IPS-18a (cell line): ENCODE data around the gene TANGO2.
"Not testable (repeated sequence)": the region's sequence is repeated elsewhere in the genome, so short reads cannot be mapped to it uniquely, and the experiment has no call there.

Source experiments
- H3K27ac ChIP-seq: one replicate; pipeline ENCODE4 v1.5.1; 2013; ENCODE audit warnings: low read length
- H3K27me3 ChIP-seq: one replicate; pipeline ENCODE4 v1.6.1; 2013; ENCODE audit warnings: mild to moderate bottlenecking, low read length; ENCODE audit not compliant: control insufficient read depth, insufficient read depth
- H3K36me3 ChIP-seq: one replicate; pipeline ENCODE4 v1.6.1; 2013; ENCODE audit warnings: low read depth, low read length; ENCODE audit not compliant: control insufficient read depth
- H3K4me1 ChIP-seq: one replicate; pipeline ENCODE4 v1.6.1; 2013; ENCODE audit warnings: low read depth, low read length; ENCODE audit not compliant: control insufficient read depth
- H3K4me3 ChIP-seq: one replicate; pipeline ENCODE4 v1.5.1; 2013; ENCODE audit warnings: low read length
- H3K9ac ChIP-seq: one replicate; pipeline ENCODE4 v1.6.1; 2013; ENCODE audit warnings: mild to moderate bottlenecking, low read length, moderate library complexity
- H3K9me3 ChIP-seq: one replicate; pipeline ENCODE4 v1.6.1; 2013; ENCODE audit warnings: low read depth, low read length; ENCODE audit not compliant: control insufficient read depth

The TANGO2 gene

DNA sequence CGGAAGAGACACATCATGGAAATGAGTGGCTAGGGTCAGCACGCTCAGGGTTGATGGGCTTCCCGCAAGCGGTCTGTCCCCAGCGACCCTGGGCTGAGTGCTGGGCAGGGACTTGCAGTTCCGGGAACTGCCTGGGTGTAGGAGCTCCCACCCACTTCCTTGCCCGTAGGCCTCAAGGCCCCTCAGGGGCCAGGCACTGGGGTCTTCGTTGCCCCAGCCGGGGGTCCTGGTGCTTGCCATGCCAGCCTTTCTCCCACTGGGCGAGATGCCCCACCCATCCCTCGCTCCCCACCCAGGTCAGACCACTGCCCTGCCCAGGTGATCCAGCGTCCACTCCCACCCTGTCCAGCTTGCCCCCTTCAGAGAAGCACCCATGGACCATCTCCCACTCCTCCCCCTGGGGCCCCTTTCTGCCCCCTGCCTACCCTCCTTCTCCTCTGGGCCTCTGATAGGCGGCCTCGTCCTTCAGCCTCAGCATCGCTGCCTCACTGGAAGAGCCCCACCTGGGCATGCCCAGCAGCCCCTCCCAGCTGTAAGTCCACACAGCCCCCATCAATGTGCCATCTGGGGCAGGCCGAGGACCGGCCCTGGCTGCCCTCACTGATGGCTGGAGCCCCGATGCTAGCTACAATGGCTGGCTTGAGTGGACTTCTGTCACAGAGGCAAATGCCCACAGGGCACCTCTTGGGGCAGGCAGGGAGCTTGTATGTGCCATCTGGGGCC lies 41.3 kb downstream of the TANGO2 start:
- H3K36me3 ChIP-seq: no peaks in the 10 kb centered on the region
- no peak overlapping the region for H3K27ac ChIP-seq
- H3K27me3 ChIP-seq: no peaks in the 10 kb centered on the region
- no peak overlapping the region for H3K4me3 ChIP-seq
- no peaks in the 10 kb centered on the region for H3K4me1 ChIP-seq
- no peaks in the 10 kb centered on the region for H3K9me3 ChIP-seq
- no peak overlapping the region for H3K9ac ChIP-seq

DNA sequence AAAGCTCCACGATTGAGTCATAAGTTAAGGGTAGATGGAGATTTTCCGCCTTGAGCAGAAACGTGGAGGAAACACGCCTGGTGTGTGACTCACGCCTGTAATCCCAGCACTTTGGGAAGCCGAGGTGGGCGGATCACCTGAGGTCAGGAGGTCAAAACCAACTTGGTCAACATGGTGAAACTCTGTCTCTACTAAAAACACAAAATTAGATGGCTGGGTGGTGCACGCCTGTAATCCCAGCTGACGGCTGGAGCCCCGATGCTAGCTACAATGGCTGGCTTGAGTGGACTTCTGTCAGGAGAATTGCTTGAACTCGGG lies 41.8 kb downstream of the TANGO2 start:
- no peaks in the 10 kb centered on the region for H3K27me3 ChIP-seq
- H3K9me3 ChIP-seq: no peaks in the 10 kb centered on the region
- no peaks in the 10 kb centered on the region for H3K36me3 ChIP-seq
- H3K27ac ChIP-seq: no peak overlapping the region
- no peak overlapping the region for H3K4me3 ChIP-seq
- no peak overlapping the region for H3K9ac ChIP-seq
- no peaks in the 10 kb centered on the region for H3K4me1 ChIP-seq

- Histone ChIP-seq H3K9ac (no peak overlapping the region), H3K4me1 (no peaks in the 10 kb centered on the region), H3K36me3 (no peaks in the 10 kb centered on the region), H3K4me3 (no peak overlapping the region), H3K9me3 (no peaks in the 10 kb centered on the region), H3K27ac (no peak overlapping the region), H3K27me3 (no peaks in the 10 kb centered on the region)
Observed at GRCh38 chr22:20063271-20064139, 42.6 kb downstream of the TANGO2 start.

DNA sequence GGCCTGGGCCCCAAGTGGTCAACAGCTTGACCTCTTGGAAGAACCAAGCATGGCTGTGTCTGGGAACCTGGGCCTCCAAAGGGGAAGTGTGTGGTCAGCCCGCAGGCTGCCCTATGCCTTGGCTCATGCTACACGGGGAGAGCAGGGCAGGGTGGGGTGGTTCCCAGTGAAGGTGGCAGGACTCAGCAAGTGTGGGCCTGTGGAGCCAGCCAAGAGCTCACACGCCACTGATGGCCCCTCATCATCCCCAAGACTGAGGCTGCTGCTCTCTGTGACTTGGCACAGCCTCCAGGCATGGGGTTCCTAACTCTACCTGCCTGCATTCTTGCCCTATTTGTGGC lies 43.2 kb downstream of the TANGO2 start:
- Histone ChIP-seq H3K9ac (no peak overlapping the region), H3K9me3 (no peaks in the 10 kb centered on the region), H3K27me3 (no peaks in the 10 kb centered on the region), H3K4me3 (no peak overlapping the region), H3K27ac (no peak overlapping the region), H3K36me3 (no peaks in the 10 kb centered on the region), H3K4me1 (no peaks in the 10 kb centered on the region)

DNA sequence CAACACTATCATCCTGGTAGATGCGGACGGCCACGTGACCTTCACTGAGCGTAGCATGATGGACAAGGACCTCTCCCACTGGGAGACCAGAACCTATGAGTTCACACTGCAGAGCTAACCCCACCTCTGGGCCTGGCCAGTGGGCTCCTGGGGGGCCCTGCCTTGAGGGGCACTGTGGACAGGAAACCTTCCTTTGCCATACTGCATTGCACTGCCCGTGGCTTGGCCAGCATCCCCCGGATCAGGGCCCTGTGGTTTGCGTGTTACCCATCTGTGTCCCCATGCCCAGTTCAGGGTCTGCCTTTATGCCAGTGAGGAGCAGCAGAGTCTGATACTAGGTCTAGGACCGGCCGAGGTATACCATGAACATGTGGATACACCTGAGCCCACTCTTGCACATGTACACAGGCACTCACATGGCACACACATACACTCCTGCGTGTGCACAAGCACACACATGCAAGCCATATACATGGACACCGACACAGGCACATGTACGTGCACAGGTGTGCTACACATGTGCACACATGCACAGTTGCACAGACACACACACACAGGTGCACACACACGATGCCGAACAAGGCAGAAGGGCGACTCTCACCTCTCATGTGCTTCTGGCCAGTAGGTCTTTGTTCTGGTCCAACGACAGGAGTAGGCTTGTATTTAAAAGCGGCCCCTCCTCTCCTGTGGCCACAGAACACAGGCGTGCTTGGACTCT lies 43.8 kb downstream of the TANGO2 start:
- Histone ChIP-seq H3K27me3 (no peaks in the 10 kb centered on the region), H3K9me3 (no peaks in the 10 kb centered on the region), H3K4me3 (no peak overlapping the region), H3K4me1 (no peaks in the 10 kb centered on the region), H3K36me3 (no peaks in the 10 kb centered on the region), H3K27ac (no peak overlapping the region), H3K9ac (no peak overlapping the region)

- Histone ChIP-seq H3K4me1 (no peaks in the 10 kb centered on the region), H3K9me3 (no peaks in the 10 kb centered on the region), H3K27me3 (no peaks in the 10 kb centered on the region), H3K27ac (no peak overlapping the region), H3K36me3 (no peaks in the 10 kb centered on the region), H3K9ac (no peak overlapping the region), H3K4me3 (no peak overlapping the region)
Observed at GRCh38 chr22:20065896-20066616, 45.1 kb downstream of the TANGO2 start.

GRCh38 chr22:20066617-20067383 lies 45.9 kb downstream of the TANGO2 start:
- Histone ChIP-seq H3K4me1 (no peaks in the 10 kb centered on the region), H3K9ac (no peak overlapping the region)

DNA sequence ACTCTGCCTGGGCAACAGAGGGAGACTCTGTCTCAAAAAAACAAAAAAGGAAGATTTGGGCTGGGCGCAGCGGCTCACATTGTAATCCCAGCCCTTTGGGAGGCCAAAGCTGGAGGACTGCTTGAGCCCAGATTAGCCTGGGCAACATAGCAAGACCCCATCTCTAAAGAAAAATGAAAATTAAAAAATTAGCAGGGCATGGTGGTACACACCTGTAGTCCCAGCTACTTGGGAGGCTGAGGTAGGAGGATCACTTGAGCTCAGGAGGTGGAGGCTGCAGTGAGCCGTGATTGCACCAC lies 46.4 kb downstream of the TANGO2 start:
- H3K27me3 ChIP-seq, H3K4me3 ChIP-seq, H3K27ac ChIP-seq, H3K36me3 ChIP-seq, H3K4me1 ChIP-seq, H3K9ac ChIP-seq, H3K9me3 ChIP-seq: not testable (repeated sequence)

More at GRCh38 chr22:20066617-20067383, 45.9 kb downstream of the TANGO2 start:
- H3K36me3 ChIP-seq: no peaks in the 10 kb centered on the region
- no peaks in the 10 kb centered on the region for H3K27me3 ChIP-seq
- no peak overlapping the region for H3K4me3 ChIP-seq
- H3K9me3 ChIP-seq: no peaks in the 10 kb centered on the region
- no peak overlapping the region for H3K27ac ChIP-seq

- H3K27ac ChIP-seq: no peak overlapping the region
Observed at GRCh38 chr22:20068640-20069039, 47.7 kb downstream of the TANGO2 start.

GRCh38 chr22:20069331-20070042 lies 48.6 kb downstream of the TANGO2 start:
- H3K9me3 ChIP-seq: no peaks in the 10 kb centered on the region
- H3K36me3 ChIP-seq: no peaks in the 10 kb centered on the region
- H3K4me1 ChIP-seq: no peaks in the 10 kb centered on the region
- H3K4me3 ChIP-seq: no peak overlapping the region
- H3K9ac ChIP-seq: no peak overlapping the region
- no peak overlapping the region for H3K27ac ChIP-seq
- no peaks in the 10 kb centered on the region for H3K27me3 ChIP-seq

More at GRCh38 chr22:20068640-20069039, 47.7 kb downstream of the TANGO2 start:
- Histone ChIP-seq H3K9ac (no peak overlapping the region), H3K27me3 (no peaks in the 10 kb centered on the region), H3K4me3 (no peak overlapping the region), H3K9me3 (no peaks in the 10 kb centered on the region), H3K4me1 (no peaks in the 10 kb centered on the region), H3K36me3 (no peaks in the 10 kb centered on the region)
